Measurements from ENCODE around the gene GAS2L1.
"Not testable (repeated sequence)": the region's sequence is repeated elsewhere in the genome, so short reads cannot be mapped to it uniquely, and the experiment has no call there.

Gene GAS2L1

GRCh38 chr22:29343313-29343805 is 36.9 kb downstream of the GAS2L1 start:
- no peak for DNase-seq

GRCh38 chr22:29344137-29344536 is 37.7 kb downstream of the GAS2L1 start:
- no peak for DNase-seq

GRCh38 chr22:29344889-29345288 is 38.4 kb downstream of the GAS2L1 start:
- not testable (repeated sequence) for DNase-seq

- no peak for DNase-seq
These were observed 39.5 kb downstream of the GAS2L1 start for GRCh38 chr22:29345932-29346331.

- no peak for DNase-seq
These were observed 40.2 kb downstream of the GAS2L1 start for GRCh38 chr22:29346659-29347058.

GRCh38 chr22:29348041-29348440 is 41.6 kb downstream of the GAS2L1 start:
- DNase-seq, result no peak

GRCh38 chr22:29348956-29349355 is 42.5 kb downstream of the GAS2L1 start:
- no peak for DNase-seq

GRCh38 chr22:29351042-29351441 is 44.6 kb downstream of the GAS2L1 start:
- no peak for DNase-seq

- no peak for DNase-seq
These were observed 45.4 kb downstream of the GAS2L1 start for GRCh38 chr22:29351891-29352290.

- no peak for DNase-seq
These were observed 46.3 kb downstream of the GAS2L1 start for GRCh38 chr22:29352778-29353177.

GRCh38 chr22:29353286-29353685 is 46.8 kb downstream of the GAS2L1 start:
- no peak for DNase-seq

GRCh38 chr22:29353860-29354259 is 47.4 kb downstream of the GAS2L1 start:
- no peak for DNase-seq

GRCh38 chr22:29357193-29357890 is 50.9 kb downstream of the GAS2L1 start:
- DNase-seq, result not testable (repeated sequence)

- no peak for DNase-seq
These were observed 53.0 kb downstream of the GAS2L1 start for GRCh38 chr22:29359469-29359868.

All from GDM1 (cell line).